Fibroblast of mammary gland (primary cell): ENCODE measurements around the gene MARCKSL1.

ENCODE experiments used
- DNase-seq: peaks from one replicate; pipeline ENCODE4 v3.0.0-alpha.2; 2010; ENCODE audit warnings: low read depth
- H3K4me3 ChIP-seq: 2 replicates; pipeline ENCODE4 v1.5.1; 2011; ENCODE audit warnings: low read depth, mild to moderate bottlenecking, low read length, moderate library complexity; ENCODE audit not compliant: control insufficient read depth
- CTCF ChIP-seq: conservative IDR thresholded peaks from 2 replicates; pipeline ENCODE4 v1.5.1; 2011; ENCODE audit warnings: low read depth, low read length, inconsistent platforms; ENCODE audit not compliant: control insufficient read depth, insufficient read depth

The MARCKSL1 gene

DNA sequence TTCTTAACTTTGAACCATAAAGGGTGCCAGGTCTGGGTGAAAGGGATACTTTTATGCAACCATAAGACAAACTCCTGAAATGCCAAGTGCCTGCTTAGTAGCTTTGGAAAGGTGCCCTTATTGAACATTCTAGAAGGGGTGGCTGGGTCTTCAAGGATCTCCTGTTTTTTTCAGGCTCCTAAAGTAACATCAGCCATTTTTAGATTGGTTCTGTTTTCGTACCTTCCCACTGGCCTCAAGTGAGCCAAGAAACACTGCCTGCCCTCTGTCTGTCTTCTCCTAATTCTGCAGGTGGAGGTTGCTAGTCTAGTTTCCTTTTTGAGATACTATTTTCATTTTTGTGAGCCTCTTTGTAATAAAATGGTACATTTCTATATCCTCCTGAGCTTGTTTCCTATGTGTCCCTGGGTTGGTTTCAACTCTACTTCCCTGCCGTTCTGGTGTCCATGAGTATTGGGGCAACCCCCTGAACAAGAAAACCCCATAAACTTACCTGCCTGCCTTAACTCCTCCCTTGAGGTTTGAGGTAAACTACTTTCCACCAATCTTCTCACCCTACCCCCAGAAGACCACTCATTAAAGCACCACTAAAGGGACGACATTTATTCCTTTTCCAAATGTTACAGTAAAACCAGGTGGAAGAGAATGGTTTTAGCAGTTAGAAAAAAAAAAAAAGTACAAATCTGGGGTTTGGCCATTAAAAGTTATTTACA lies 2.6 kb downstream of the MARCKSL1 start:
- no peak overlapping the region for H3K4me3 ChIP-seq
- DNase-seq: no peak
- no peak for TF ChIP-seq CTCF

- DNase-seq: no peak
- no peak for TF ChIP-seq CTCF
- no peak overlapping the region for H3K4me3 ChIP-seq
These were observed 3.5 kb downstream of the MARCKSL1 start for GRCh38 chr1:32332290-32333079.

DNA sequence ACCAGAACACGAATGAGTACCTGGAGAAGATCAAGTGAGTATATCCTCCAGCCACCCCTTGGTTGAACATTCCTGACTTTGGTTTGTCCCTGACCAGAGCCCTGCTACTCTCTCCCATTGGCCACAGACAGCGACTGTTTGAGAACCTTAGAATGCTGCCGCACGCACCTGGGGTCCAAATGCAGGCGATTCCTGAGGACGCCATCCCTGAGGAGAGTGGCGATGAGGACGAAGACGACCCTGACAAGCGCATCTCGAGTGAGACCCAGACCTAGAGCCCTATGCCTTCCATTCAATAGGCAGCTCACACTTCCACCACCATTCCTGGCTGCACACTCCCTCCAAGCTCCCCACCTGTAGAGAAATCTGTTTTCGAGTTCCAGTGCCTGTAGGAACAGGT lies 4.5 kb downstream of the MARCKSL1 start:
- no peak for TF ChIP-seq CTCF
- no peak for DNase-seq
- H3K4me3 ChIP-seq: no peak overlapping the region

- TF ChIP-seq CTCF: no peak
- DNase-seq: no peak
- no peak overlapping the region for H3K4me3 ChIP-seq
These were observed 5.4 kb downstream of the MARCKSL1 start for GRCh38 chr1:32330558-32331151.

GRCh38 chr1:32329931-32330466 lies 6.0 kb downstream of the MARCKSL1 start:
- H3K4me3 ChIP-seq: no peak overlapping the region
- TF ChIP-seq CTCF: no peak
- DNase-seq: no peak

DNA sequence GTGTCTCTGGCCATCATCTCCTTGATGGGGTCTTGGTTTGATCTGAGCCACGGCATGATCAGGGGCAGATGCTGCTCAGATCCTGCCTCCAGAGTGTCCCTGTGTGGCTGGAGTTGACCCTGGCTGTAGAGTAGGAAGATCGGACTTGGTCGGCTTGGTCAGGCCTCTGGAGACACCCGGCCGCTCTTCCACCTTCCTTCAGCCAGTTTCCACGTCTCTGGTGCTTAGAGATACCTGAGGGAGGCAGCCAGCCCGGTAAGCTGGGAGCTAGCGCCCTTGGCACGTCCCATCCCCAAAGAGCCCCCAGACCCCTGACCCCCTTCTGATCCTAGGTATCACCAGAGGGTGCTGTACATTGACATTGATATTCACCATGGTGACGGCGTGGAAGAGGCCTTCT lies 8.8 kb downstream of the MARCKSL1 start:
- H3K4me3 ChIP-seq: no peak overlapping the region
- TF ChIP-seq CTCF: no peak
- DNase-seq: no peak
